BLaER1 treated with 17β-estradiol and CSF1 and Interleukin-3, amounts not matched to agents 10 nM and 100 nM (cell line): ENCODE results near the gene NUP214.
"Not testable (repeated sequence)": the region's sequence is repeated elsewhere in the genome, so short reads cannot be mapped to it uniquely, and the experiment has no call there.

Experiments
- H3K27ac ChIP-seq, 11 experiments: shearing (Covaris generic); formaldehyde crosslinking; 2 replicates each; pipeline ENCODE4 v1.8.1; 2022
- H3K27me3 ChIP-seq, 11 experiments: shearing (Covaris generic); formaldehyde crosslinking; 2 replicates each; pipeline ENCODE4 v1.8.1; 2022
- H3K36me3 ChIP-seq, 11 experiments: shearing (Covaris generic); formaldehyde crosslinking; 2 replicates each; pipeline ENCODE4 v1.8.1; 2022
- H3K4me1 ChIP-seq, 10 experiments: shearing (Covaris generic); formaldehyde crosslinking; 2 replicates each; pipeline ENCODE4 v1.8.1; 2022
- H3K4me2 ChIP-seq, 11 experiments: shearing (Covaris generic); formaldehyde crosslinking; 2 replicates each; pipeline ENCODE4 v1.8.1; 2022
- H3K4me3 ChIP-seq, 10 experiments: shearing (Covaris generic); formaldehyde crosslinking; 2 replicates each; pipeline ENCODE4 v1.8.1; 2022
- H3K9ac ChIP-seq, 11 experiments: shearing (Covaris generic); formaldehyde crosslinking; 2 replicates each; pipeline ENCODE4 v1.8.1; 2022
- H3K9me3 ChIP-seq, 11 experiments: shearing (Covaris generic); formaldehyde crosslinking; replicated peaks in 1 of 11; 2 replicates each; pipeline ENCODE4 v1.8.1; 2022
- H4K20me1 ChIP-seq, 11 experiments: shearing (Covaris generic); formaldehyde crosslinking; 2 replicates each; pipeline ENCODE4 v1.8.1; 2022
- Cebpa-rat ChIP-seq, 11 experiments: shearing (Covaris generic); IDR thresholded peaks; 2 replicates each; pipeline ENCODE4 v1.8.1; 2022

Gene NUP214

DNA sequence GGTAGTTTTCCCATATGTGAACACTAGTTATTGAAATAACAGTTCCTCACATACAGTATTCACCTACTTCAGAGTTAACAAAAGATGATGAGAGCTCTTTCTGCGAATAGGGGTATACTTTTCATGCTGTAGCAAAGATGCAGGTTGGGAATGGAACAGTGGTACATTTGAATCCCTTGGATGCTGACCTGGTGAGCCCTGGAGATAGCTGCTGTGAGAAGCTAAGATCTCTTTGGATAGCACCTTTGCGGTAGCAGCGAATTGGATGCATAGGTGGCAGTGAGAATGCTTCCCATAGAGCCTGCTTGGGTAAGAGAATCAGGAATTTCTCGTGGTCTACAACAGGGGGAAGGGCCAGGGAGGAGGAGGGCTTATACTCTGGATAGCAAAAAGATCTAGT is 61.2 kb downstream of the NUP214 start:
- H3K27ac ChIP-seq, result no peak overlapping the region
- no peaks in the 10 kb centered on the region for H3K27me3 ChIP-seq
- no peaks in the 10 kb centered on the region for H3K9me3 ChIP-seq
- peaks cover 0 to 13% (median 0%) of the 10 kb centered on the region in 11 experiments; a peak in 3 of 22 replicates for H4K20me1 ChIP-seq
- H3K4me2 ChIP-seq, result no peak overlapping the region
- H3K36me3 ChIP-seq, result peaks cover 83 to 100% (median 91%) of the 10 kb centered on the region in 11 experiments
- no peak overlapping the region for H3K4me3 ChIP-seq
- no peak for TF ChIP-seq Cebpa-rat (IDR thresholded peaks at IDR 0.05)
- peaks cover 0 to 17% (median 9%) of the 10 kb centered on the region in 10 experiments; a peak in 10 of 20 replicates for H3K4me1 ChIP-seq
- H3K9ac ChIP-seq, result no peak overlapping the region

DNA sequence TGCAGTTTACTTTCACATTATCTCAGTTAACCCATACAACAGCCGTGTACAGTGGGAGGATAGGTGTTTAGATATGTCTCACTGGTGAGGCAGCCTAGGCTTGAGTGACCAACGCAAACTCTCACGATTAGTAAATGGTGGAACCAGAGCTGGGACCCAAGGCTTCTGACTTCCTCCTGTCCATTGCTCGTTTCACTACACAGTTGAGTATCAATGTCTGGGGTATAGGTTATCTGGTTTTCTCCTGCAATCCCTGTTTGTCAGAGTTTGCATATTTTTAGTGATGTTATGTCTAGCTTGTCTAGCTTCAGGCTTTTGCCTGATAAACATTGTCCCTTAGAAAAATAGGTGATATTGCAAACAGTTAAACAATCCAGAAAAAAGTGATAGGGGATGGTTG is 62.6 kb downstream of the NUP214 start:
- no peak overlapping the region for H3K9ac ChIP-seq
- H3K4me1 ChIP-seq, result peaks cover 0 to 17% (median 9%) of the 10 kb centered on the region in 10 experiments; a peak in 10 of 20 replicates
- no peak overlapping the region for H3K4me3 ChIP-seq
- peaks cover 83 to 100% (median 91%) of the 10 kb centered on the region in 11 experiments for H3K36me3 ChIP-seq
- peaks cover 0 to 13% (median 0%) of the 10 kb centered on the region in 11 experiments; a peak in 2 of 22 replicates for H4K20me1 ChIP-seq
- H3K27me3 ChIP-seq, result no peaks in the 10 kb centered on the region
- H3K9me3 ChIP-seq, result no peaks in the 10 kb centered on the region
- H3K27ac ChIP-seq, result no peak overlapping the region
- no peak overlapping the region for H3K4me2 ChIP-seq
- no peak for TF ChIP-seq Cebpa-rat (IDR thresholded peaks at IDR 0.05)

DNA sequence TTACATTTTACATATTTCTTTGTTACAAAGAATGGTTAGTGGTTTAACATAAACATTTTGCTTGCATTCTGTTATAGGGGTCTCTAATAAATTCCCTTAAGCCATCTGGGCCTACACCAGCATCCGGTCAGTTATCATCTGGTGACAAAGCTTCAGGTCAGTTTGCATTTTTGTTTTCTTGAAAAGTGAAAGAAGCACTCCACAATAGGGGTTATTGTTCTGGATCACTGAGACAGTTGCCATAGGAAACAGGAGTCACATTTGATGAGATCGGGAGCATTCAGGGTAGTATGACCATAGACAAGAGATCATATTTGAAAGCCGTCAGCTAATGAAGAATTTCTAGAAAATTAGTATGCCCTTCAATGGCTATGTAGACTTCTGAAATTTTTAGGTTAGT is 63.6 kb downstream of the NUP214 start:
- Histone ChIP-seq H3K27ac (no peak overlapping the region), H3K27me3 (no peaks in the 10 kb centered on the region), H4K20me1 (peaks cover 0 to 13% (median 0%) of the 10 kb centered on the region in 11 experiments; a peak in 2 of 22 replicates), H3K9ac (no peak overlapping the region), H3K4me2 (no peak overlapping the region), H3K9me3 (no peaks in the 10 kb centered on the region), H3K4me3 (no peak overlapping the region), H3K36me3 (peaks cover 86 to 100% (median 94%) of the 10 kb centered on the region in 11 experiments), H3K4me1 (peaks cover 0 to 17% (median 9%) of the 10 kb centered on the region in 10 experiments; a peak in 10 of 20 replicates)
- no peak for TF ChIP-seq Cebpa-rat (IDR thresholded peaks at IDR 0.05)

DNA sequence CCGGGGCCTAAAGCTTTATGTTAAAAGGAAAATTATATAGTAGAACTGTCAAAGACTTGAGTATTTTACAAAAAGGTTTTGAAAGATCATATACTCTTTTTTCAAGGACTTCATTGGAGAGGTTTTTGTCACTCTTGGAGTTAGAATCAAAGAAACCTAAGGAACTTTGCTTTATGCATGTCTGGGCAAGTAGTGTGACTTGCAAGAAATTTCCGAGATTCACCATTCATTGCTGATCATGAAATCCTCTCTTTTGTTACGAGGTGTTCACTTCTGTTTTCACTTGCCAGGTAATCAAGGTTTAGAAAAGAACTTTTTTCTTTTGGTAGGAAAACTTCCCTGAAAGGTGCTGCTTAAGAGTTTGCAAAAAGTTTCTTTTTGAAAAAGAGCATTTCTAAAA is 64.8 kb downstream of the NUP214 start:
- peaks cover 91 to 100% (median 98%) of the 10 kb centered on the region in 11 experiments for H3K36me3 ChIP-seq

DNA sequence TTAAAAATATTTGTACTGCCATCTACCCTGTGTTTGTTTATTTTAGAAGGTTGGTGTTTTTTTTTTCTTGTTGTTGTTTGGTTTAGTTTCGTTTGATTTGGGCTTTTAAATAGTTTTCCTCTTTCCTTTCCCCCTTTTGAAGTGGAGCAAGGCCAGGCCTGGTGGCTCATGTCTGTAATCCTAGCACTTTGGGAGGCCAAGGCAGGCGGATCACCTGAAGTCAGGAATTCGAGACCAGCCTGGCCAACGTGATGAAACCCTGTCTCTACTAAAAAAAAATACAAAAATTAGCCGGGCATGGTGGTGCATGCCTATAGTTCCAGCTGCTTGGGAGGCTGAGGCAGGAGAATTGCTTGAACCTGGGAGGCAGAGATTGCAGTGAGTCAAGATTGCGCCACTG is 65.6 kb downstream of the NUP214 start:
- Histone ChIP-seq H3K36me3 (peaks cover 90 to 98% (median 97%) of the 10 kb centered on the region in 11 experiments), H4K20me1 (peaks cover 0 to 13% (median 0%) of the 10 kb centered on the region in 11 experiments; a peak in 2 of 22 replicates)
- not testable (repeated sequence) for H3K4me1 ChIP-seq, H3K4me3 ChIP-seq, H3K27ac ChIP-seq, H3K9ac ChIP-seq, H3K4me2 ChIP-seq, H3K27me3 ChIP-seq, H3K9me3 ChIP-seq

More for the DNA sequence above, 64.8 kb downstream of the NUP214 start:
- Histone ChIP-seq H3K27me3 (no peaks in the 10 kb centered on the region), H3K4me3 (no peak overlapping the region), H3K9ac (no peak overlapping the region), H4K20me1 (peaks cover 0 to 18% (median 0%) of the 10 kb centered on the region in 11 experiments; a peak in 2 of 22 replicates), H3K4me2 (no peak overlapping the region), H3K27ac (no peak overlapping the region), H3K4me1 (peaks cover 0 to 15% (median 9%) of the 10 kb centered on the region in 10 experiments; a peak in 10 of 20 replicates), H3K9me3 (no peaks in the 10 kb centered on the region)
- no peak for TF ChIP-seq Cebpa-rat (IDR thresholded peaks at IDR 0.05)

DNA sequence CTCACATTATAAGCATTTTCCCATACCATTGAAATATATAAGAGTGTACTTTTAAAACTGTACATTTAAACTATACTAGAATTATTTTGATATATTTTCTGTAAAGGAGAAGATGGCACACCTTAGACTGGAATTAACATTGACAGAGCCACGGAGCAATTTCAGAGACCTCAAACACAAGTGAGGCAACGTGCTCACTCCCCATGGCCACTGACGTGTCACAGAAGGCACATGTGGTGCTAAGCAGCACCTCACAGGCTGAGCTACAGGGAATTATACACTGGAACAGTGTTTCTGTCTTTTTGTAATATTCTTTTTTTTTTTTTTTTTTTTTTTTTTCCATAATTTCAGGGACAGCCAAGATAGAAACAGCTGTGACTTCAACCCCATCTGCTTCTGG is 66.5 kb downstream of the NUP214 start:
- Histone ChIP-seq H3K9ac (no peak overlapping the region), H3K36me3 (peaks cover 90 to 98% (median 97%) of the 10 kb centered on the region in 11 experiments), H3K27me3 (no peaks in the 10 kb centered on the region), H3K9me3 (no peaks in the 10 kb centered on the region), H3K27ac (no peak overlapping the region), H3K4me1 (peaks cover 0 to 13% (median 7%) of the 10 kb centered on the region in 10 experiments; a peak in 16 of 20 replicates), H3K4me2 (no peak overlapping the region), H4K20me1 (peaks cover 0 to 8% (median 0%) of the 10 kb centered on the region in 11 experiments; a peak in 2 of 22 replicates), H3K4me3 (no peak overlapping the region)
- TF ChIP-seq Cebpa-rat (IDR thresholded peaks at IDR 0.05), result no peak

DNA sequence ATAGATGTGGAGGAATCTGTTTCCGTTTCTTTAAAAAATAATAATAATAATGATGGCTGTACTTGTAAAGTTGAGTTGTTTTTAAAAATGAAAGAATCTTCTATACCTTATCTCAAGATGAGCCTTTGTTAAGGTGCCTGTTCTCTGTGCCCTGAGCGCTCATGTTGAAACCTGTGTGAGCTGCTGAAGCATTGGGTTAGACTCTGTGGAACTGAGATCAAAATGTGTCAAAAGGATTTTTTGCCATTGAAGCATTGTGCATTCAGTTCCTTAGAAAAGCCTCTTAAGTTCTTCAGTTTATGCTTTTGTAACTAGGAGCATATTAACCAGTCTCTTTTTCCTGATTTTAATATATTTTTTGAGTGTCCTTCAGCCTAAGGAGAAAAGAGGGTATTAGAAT is 67.7 kb downstream of the NUP214 start:
- Histone ChIP-seq H3K4me1 (peaks cover 6 to 25% (median 19%) of the 10 kb centered on the region in 10 experiments; a peak in 18 of 20 replicates), H3K9me3 (no peaks in the 10 kb centered on the region), H3K27ac (no peak overlapping the region), H3K27me3 (no peaks in the 10 kb centered on the region), H3K4me3 (no peak overlapping the region), H3K9ac (no peak overlapping the region), H3K4me2 (no peak overlapping the region), H4K20me1 (peaks cover 0 to 18% (median 4%) of the 10 kb centered on the region in 11 experiments; a peak in 5 of 22 replicates), H3K36me3 (peaks cover 90 to 98% (median 97%) of the 10 kb centered on the region in 11 experiments)
- no peak for TF ChIP-seq Cebpa-rat (IDR thresholded peaks at IDR 0.05)

DNA sequence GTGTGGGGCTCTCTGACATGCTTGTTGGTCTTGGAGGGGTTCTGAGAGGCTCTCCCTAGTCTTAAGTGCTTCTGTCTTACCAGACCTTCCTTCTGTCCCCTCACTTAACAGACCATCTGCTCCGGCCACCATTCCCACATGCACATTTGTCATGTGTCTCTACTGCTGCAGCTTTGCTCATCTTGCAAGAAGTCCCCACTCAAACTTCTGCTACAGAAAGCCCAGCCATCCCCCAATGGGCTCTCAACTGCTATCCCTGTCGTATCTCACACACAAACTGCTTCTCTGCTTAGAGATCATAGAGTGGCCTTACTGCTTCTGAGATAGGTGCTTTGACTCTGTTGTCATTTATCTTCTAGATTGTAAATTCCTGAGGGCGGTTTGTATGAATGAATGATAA is 69.4 kb downstream of the NUP214 start:
- Histone ChIP-seq H3K4me1 (peaks cover 6 to 29% (median 20%) of the 10 kb centered on the region in 10 experiments; a peak in 18 of 20 replicates), H3K4me2 (no peak overlapping the region), H3K36me3 (peaks cover 90 to 98% (median 97%) of the 10 kb centered on the region in 11 experiments), H3K9me3 (no peaks in the 10 kb centered on the region), H3K27ac (no peak overlapping the region), H4K20me1 (peaks cover 0 to 29% (median 8%) of the 10 kb centered on the region in 11 experiments; a peak in 6 of 22 replicates), H3K27me3 (no peaks in the 10 kb centered on the region), H3K9ac (no peak overlapping the region), H3K4me3 (no peak overlapping the region)
- TF ChIP-seq Cebpa-rat (IDR thresholded peaks at IDR 0.05), result no peak

DNA sequence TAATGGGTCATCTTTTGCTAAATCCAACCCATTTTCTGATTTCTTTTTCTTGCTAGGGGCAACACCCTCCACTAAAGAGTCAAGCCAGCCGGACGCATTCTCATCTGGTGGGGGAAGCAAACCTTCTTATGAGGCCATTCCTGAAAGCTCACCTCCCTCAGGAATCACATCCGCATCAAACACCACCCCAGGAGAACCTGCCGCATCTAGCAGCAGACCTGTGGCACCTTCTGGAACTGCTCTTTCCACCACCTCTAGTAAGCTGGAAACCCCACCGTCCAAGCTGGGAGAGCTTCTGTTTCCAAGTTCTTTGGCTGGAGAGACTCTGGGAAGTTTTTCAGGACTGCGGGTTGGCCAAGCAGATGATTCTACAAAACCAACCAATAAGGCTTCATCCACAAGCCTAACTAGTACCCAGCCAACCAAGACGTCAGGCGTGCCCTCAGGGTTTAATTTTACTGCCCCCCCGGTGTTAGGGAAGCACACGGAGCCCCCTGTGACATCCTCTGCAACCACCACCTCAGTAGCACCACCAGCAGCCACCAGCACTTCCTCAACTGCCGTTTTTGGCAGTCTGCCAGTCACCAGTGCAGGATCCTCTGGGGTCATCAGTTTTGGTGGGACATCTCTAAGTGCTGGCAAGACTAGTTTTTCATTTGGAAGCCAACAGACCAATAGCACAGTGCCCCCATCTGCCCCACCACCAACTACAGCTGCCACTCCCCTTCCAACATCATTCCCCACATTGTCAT is 72.0 kb downstream of the NUP214 start:
- Histone ChIP-seq H4K20me1 (peaks cover 0 to 29% (median 8%) of the 10 kb centered on the region in 11 experiments; a peak in 7 of 22 replicates), H3K4me2 (peak overlapping the region; percentile 8 to 64 (median 42); a peak in 21 of 22 replicates), H3K4me3 (no peak overlapping the region), H3K27ac (no peak overlapping the region), H3K36me3 (peaks cover 91 to 98% (median 96%) of the 10 kb centered on the region in 11 experiments), H3K27me3 (no peaks in the 10 kb centered on the region), H3K9ac (0 out of 22 replicates have a peak overlapping the region, but pooled peaks of 1 of the 11 experiments have one; percentile 8), H3K4me1 (peaks cover 12 to 28% (median 20%) of the 10 kb centered on the region in 10 experiments), H3K9me3 (no peaks in the 10 kb centered on the region)
- no peak for TF ChIP-seq Cebpa-rat (IDR thresholded peaks at IDR 0.05)
